Bronchial epithelial cell (primary cell): ENCODE results near the gene TMEM238L. TPM values are rescaled to one million over a fixed set of nuclear protein-coding genes. Genes with fewer than 3 reads are reported as not detected.

ENCODE experiments used
- DNase-seq: peaks from one replicate; pipeline ENCODE4 v3.0.0-alpha.2; 2010; ENCODE audit warnings: low read depth
- FAIRE-seq: peaks from 2 replicates; lab custom pipeline; 2011; peaks lifted over from hg19 to GRCh38; lab: Jason Lieb, UNC
- H3K27me3 ChIP-seq: 2 replicates; pipeline ENCODE4 v1.5.1; 2011; ENCODE audit warnings: low read length; ENCODE audit not compliant: control insufficient read depth, insufficient read depth
- H3K36me3 ChIP-seq: 2 replicates; pipeline ENCODE4 v1.5.1; 2011; ENCODE audit warnings: low read length; ENCODE audit not compliant: control insufficient read depth, insufficient read depth
- H3K4me3 ChIP-seq: 2 replicates; pipeline ENCODE4 v1.5.1; 2011; ENCODE audit warnings: mild to moderate bottlenecking, low read depth, low read length, control low read depth
- total RNA-seq: library from RNA; depleted of rRNA; stranded (reverse); fragments of >200 nt; gene quantifications from 2 replicates; pipeline ENCODE4 v1.2.1, GENCODE V29; 2014
- TF ChIP-seq, protein P1 (sequence below): IDR thresholded peaks from 2 replicates; pipeline ENCODE4 v1.5.1; 2011; ENCODE audit warnings: mild to moderate bottlenecking, moderate library complexity, low read length, control low read depth, inconsistent platforms; ENCODE audit not compliant: insufficient read depth, severe bottlenecking

Gene TMEM238L
- total RNA-seq, 1 donor from 2014 or later = not detected

- TF ChIP-seq, protein P1, sequence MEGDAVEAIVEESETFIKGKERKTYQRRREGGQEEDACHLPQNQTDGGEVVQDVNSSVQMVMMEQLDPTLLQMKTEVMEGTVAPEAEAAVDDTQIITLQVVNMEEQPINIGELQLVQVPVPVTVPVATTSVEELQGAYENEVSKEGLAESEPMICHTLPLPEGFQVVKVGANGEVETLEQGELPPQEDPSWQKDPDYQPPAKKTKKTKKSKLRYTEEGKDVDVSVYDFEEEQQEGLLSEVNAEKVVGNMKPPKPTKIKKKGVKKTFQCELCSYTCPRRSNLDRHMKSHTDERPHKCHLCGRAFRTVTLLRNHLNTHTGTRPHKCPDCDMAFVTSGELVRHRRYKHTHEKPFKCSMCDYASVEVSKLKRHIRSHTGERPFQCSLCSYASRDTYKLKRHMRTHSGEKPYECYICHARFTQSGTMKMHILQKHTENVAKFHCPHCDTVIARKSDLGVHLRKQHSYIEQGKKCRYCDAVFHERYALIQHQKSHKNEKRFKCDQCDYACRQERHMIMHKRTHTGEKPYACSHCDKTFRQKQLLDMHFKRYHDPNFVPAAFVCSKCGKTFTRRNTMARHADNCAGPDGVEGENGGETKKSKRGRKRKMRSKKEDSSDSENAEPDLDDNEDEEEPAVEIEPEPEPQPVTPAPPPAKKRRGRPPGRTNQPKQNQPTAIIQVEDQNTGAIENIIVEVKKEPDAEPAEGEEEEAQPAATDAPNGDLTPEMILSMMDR = no peak
- no peak for FAIRE-seq
Observed at GRCh38 chr17:10838682-10839081, 34.8 kb upstream of the TMEM238L start.

DNA sequence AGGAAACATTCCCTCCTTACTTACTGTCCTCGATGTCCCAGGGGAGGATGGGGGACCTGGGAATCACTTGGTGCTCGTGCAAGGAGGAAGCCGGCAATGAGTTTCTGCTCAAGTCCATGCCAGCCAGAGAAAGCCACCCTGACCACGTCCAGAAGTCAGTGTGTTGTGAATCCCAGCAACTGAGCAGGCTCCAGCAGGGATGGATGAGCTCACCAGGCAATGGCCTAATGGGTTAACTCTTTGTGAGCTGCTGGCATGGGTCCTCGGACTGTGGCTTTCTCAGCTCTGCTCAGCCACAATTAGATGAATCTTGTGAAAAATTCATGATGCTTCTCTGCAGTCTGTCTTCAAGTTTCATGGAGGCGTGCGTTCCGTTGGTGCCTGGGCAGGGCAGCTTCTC is 34.0 kb upstream of the TMEM238L start, which contains the start of gene PIRT:
Gene PIRT (minus strand): TSS at position 167 of the 400 bp plus-strand sequence. CDS start 12,442 bp downstream, outside the sequence.
- Histone ChIP-seq H3K36me3 (no peaks in the 10 kb centered on the region), H3K4me3 (no peak within 1 kb of the TSS), H3K27me3 (no peaks in the 10 kb centered on the region)
- TF ChIP-seq, protein P1 = no peak
- FAIRE-seq (no peak), DNase-seq (no peak)

More at GRCh38 chr17:10838682-10839081, 34.8 kb upstream of the TMEM238L start:
- H3K4me3 ChIP-seq = no peak overlapping the region
- no peak for DNase-seq
- no peaks in the 10 kb centered on the region for H3K27me3 ChIP-seq
- H3K36me3 ChIP-seq = no peaks in the 10 kb centered on the region

DNA sequence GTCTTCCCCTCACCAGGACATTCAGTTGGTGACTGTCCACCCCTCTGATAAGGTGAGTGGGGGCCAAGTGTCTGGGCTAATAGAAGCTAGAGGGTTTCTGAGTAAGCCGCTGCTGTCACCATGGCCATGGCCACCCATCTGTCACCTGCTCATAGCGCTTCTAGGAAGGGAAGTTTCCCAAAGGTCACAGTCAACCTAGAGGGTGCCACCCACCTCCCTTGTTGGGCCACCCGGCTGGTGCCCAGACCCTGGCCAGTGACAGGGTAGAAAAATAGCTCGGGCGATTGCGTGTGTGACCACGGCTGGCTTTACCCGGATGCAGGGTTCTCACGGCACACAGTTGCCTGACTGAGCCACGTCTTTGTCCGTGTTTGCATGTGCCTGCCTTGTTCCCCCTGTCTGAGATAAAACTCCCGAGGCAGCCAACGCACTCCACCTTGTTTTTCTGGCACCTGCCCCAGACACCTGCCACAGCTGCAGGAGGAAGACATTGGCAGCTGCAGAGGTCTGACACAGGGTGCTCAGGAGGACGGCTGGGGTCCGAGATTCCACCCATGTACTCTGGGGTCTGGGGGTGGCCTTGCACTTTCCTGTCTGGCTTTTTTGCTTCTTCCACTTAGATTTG is 33.2 kb upstream of the TMEM238L start:
- Histone ChIP-seq H3K27me3 (no peaks in the 10 kb centered on the region), H3K36me3 (no peaks in the 10 kb centered on the region), H3K4me3 (no peak overlapping the region)
- no peak for FAIRE-seq
- DNase-seq = no peak
- TF ChIP-seq, protein P1 = no peak

DNA sequence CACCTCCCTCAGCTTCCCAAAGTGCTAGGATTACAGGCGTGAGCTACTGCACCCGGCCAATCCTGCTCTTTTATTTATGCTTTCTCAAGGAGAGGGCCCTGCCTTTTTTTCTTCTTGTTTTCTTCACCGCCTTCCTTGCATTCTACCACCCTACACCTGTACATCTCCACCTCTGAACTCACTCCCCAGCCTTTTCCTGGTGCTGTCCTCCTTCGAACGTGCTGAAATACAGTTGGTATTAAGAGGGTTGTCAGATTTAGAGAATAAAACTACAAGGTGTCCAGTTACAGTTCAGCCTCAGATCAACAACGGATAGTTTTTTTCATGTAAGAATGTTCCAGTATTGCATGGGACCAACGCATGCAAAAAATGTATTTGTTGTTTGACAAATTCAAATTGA is 32.2 kb upstream of the TMEM238L start:
- TF ChIP-seq, protein P1 = no peak
- FAIRE-seq = no peak
- no peak for DNase-seq
- Histone ChIP-seq H3K27me3 (no peaks in the 10 kb centered on the region), H3K36me3 (no peaks in the 10 kb centered on the region), H3K4me3 (no peak overlapping the region)

- no peaks in the 10 kb centered on the region for H3K36me3 ChIP-seq
- FAIRE-seq (no peak), DNase-seq (no peak)
- H3K4me3 ChIP-seq = no peak overlapping the region
- no peaks in the 10 kb centered on the region for H3K27me3 ChIP-seq
- TF ChIP-seq, protein P1 = no peak
Observed at GRCh38 chr17:10831696-10832095, 27.8 kb upstream of the TMEM238L start.
